ELF-1 (cell line): ENCODE data around the gene TAAR2.
A peak's percentile ranks its signal among the peaks of the same experiment; 100 is the strongest.
"Not testable (repeated sequence)": the region's sequence is repeated elsewhere in the genome, so short reads cannot be mapped to it uniquely, and the experiment has no call there.

Source experiments
- DNase-seq: peaks from one replicate; pipeline ENCODE4 v3.0.0-alpha.2; 2016; ENCODE audit warnings: low read depth, low spot score

TAAR2 gene

DNA sequence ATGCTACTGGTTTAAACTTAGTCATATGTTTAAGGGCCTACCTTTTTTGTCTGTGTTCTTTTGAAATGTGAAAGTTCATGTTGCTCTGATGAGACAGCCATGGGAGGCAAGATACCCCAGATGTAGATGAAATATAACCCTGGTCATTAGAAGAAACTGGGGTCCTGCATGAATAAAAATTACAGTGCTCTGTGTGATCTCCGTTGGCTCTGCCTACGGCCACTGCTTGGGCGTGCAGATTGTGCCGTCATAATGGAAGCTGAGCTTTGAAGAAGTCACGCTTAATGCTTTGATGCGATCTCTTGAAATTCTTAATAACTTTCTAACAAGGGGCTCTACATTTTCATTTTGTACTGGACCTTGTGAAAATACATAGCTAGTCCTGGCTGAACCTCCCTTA lies at the start of gene TAAR2:
Gene TAAR2, minus strand, starts transcription at position 101 of the 400 bp plus-strand sequence. Its CDS starts 0 bp downstream, at position 101.
- no peak for DNase-seq

- DNase-seq: no peak
Observed at GRCh38 chr6:132673376-132674094, 49.5 kb upstream of the TAAR2 start.

DNA sequence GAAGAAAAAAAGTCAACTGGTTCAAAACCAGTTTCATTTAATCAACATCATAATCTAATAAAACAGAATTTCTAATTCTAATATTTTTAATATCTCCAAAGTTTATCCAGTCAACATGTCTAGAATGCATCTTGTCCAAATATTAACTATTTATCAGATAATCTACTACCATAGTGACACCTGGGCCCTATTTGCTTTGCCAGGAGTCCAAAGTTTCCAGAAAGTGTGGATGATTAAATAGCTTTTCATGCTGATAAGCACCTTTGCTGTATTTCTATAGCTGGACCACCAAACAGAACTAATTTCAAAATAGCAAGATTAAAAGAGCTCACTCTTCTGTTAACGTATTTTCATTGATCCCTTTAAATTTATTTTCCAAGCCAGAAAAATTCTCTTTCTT lies 47.2 kb upstream of the TAAR2 start:
- no peak for DNase-seq

GRCh38 chr6:132669690-132670291 lies 45.7 kb upstream of the TAAR2 start:
- DNase-seq: no peak

- DNase-seq: peak; percentile 36
Observed at GRCh38 chr6:132666118-132666517, 42.0 kb upstream of the TAAR2 start.

DNA sequence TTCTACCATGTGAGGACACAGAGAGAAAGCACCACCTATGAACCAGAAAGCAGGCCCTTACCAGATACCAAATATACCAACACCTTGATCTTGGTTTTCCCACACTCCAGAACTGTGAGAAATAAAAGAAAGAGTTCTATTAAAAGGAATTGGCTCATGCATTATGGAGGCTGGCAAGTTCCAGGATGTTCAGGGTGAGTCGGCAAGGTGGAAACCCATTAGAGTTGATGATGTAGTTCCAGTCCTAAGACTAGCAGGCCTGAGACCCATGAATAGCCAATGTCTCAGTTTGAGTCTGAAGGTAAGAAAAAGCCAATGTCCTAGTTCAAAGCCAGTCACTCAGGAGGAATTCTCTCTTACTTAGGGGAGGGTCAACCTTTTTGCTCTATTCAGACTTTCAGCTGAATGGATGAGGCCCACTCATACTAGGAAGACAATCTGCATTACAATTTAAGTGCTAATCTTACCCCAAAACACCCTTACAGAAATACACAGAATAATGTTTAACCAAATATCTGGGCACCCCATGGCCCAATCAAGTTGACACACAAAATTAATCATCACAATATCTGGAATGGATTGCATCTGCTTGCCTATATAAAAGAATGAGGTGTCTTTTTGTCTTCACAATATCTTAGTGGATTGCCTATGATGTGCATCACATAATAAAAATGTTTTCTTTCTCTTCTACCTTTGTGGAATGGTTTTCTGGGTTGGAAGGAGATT lies 40.4 kb upstream of the TAAR2 start:
- no peak for DNase-seq

GRCh38 chr6:132663661-132664060 lies 39.6 kb upstream of the TAAR2 start:
- no peak for DNase-seq

DNA sequence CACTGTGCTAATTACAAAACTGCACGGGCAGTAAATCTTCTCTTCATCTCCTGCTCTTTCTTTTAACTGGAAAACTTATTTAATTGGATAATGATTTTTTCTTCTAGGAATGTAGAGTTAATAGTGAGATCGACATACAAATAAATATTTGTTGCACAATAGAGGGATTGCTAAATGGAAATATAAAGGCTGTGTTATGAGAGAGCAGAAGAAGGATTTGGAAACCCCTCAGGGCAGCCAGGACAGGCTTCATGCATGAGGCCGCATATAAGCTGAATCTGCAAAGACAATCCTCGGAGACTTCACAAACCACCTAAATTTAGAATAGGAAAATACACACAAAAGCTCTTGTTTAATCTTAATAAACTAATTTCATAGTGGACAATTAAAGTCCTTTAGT lies 37.8 kb upstream of the TAAR2 start:
- no peak for DNase-seq

DNA sequence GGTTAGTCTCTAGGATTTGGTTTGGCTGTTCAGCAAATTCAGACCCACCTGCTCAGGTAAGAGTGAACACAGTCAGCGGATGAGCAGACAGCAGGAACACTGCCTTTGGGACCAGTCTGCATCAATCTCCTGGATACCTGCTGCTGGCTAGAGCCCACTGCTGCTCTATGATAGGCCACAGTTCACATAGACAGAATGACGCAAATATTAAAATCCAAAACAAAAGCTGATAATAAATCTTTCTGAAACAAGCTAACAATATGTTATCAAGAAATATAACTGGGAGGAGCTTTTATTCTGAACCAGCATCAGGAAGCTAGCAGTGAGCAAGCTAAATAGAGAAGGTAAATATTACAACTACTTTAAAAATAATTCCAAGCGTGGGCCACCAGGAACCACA lies 35.0 kb upstream of the TAAR2 start, which contains the start of gene TAAR1:
Gene TAAR1, minus strand, starts transcription at position 101 of the 400 bp plus-strand sequence. CDS start 13,179 bp downstream, outside the sequence.
- no peak for DNase-seq

- DNase-seq: no peak
Observed at GRCh38 chr6:132651062-132651461, 27.0 kb upstream of the TAAR2 start.

DNA sequence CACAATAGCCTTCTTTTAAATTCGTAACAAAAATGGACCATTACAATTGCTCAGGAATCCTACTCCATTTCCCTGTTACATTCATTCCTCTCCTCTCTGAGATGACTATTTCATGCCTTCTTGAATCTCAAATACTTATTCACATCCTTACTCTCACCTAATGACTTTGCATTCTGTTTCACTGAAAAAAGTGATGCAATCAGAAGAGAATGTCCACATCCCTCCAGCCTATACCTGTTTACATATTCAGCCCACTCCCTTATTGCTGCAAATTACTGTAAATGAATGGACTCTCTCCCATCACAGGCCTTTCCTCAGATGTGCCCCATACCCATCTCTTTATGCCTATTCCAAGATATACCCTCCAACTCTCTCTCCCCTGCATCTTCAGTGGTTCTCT lies 26.4 kb upstream of the TAAR2 start:
- no peak for DNase-seq

DNA sequence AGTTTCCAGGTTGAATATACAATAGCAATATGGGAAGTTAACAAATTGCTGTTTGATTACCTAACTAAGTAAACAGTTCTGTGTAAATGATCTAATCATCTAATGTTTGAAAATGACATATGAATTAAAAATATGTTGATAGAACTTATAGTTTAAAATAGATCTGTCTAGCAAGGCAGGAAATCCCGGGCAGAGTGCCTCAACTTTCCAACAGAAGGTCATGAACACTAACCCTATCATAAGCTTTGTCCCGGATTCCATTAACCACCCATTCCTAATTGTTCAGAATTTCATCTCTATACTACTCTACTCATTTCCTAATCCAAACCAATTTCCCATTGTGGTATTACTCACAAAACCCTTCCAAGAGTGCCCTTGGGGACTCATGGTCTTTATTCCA lies 24.8 kb upstream of the TAAR2 start:
- no peak for DNase-seq

GRCh38 chr6:132648356-132648755 lies 24.3 kb upstream of the TAAR2 start:
- no peak for DNase-seq

GRCh38 chr6:132643547-132643946 lies 19.5 kb upstream of the TAAR2 start:
- no peak for DNase-seq

GRCh38 chr6:132637135-132637534 lies 13.1 kb upstream of the TAAR2 start:
- DNase-seq: not testable (repeated sequence)

- not testable (repeated sequence) for DNase-seq
Observed at GRCh38 chr6:132635906-132636305, 11.8 kb upstream of the TAAR2 start.

GRCh38 chr6:132635288-132635687 lies 11.2 kb upstream of the TAAR2 start:
- DNase-seq: not testable (repeated sequence)

DNA sequence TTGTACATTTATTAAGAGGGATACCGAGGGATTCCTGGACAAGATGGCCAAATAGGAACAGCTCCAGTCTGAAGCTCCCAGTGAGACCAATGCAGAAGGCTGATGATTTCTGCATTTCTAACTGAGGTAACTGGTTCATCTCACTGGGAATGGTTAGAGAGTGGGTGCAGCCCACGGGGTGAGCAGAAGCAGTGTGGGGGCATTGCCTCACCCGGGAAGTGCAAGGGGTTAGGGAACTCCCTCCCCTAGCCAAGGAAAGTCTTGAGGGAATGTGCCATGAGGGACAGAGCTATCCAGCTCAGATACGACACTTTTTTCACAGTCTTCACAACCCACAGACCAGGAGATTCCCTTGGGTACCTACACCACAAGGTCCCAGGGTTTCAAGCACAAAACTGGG lies 10.7 kb upstream of the TAAR2 start:
- no peak for DNase-seq

- peak; percentile 5 for DNase-seq
Observed at GRCh38 chr6:132633362-132633761, 9.3 kb upstream of the TAAR2 start.

DNA sequence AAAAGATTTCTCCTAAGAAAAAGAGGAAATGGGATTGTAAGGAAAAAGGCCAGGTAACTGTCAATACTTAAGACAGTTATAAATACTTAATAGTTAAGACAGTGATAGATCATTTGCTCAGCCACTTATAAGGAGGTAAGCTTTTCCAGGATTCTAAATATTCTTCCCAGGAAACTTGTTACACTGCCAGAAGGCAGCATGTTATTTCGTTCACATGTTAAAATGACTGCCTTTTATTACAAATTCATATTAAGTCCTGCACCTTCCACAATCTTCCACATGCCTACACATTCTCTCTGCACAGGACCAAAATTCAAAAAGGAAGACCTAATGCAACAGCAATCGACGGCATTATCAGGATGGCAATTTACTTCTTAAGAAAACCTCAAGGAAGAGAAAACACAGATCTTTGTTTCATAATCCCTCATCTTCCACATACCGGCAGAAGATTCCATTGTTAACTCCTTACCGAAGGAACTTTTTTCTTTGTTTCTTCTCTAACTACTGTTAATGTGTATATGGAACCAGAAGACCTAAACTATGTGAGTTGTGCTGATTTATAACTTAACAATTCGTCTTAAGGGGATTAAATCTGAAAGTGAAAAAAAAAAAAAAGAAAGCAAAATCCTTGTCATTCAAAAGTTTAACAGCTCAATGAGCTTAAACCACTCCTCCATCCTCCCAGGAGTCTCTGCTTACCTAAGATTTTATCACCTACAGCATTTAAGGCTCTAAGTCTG lies 799 bp downstream of the TAAR2 start:
- DNase-seq: no peak

- DNase-seq: no peak
Observed at GRCh38 chr6:132616677-132617076, 7.4 kb downstream of the TAAR2 start.

DNA sequence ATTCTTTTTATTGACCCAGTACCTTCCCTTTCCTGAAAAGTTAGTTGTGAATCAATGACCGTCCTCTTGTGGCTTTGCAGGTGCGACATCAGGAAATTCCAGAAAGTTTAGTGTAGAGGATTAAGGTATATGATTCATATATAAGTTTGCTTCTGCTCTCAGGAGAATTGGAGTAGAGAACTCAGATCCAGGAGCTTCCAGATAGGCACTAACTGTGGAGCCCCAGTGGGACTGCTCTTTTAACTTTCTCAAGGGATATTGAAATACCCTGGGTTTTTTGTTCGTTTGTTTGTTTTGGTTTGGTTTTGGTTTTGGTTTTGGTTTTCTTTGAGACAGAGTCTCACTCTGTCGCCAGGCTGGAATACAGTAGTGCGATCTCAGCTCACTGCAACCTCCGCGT lies 9.5 kb downstream of the TAAR2 start:
- no peak for DNase-seq
